Stimulated activated CD8-positive, alpha-beta memory T cell treated with anti-CD3 and anti-CD28 coated beads, Interleukin-7, amount 100 ng/mL, for 1 hour (primary cell): ENCODE results near the gene KIAA1614.

Experiments
- DNase-seq, 2 donors: peaks; one replicate each; pipeline ENCODE4 v3.0.0-alpha.2; 2020; ENCODE audit warnings: low read depth in 2 of 2

KIAA1614 gene

GRCh38 chr1:180908074-180908765 is 4.5 kb upstream of the KIAA1614 start:
- no peak for DNase-seq

GRCh38 chr1:180909005-180909414 is 3.7 kb upstream of the KIAA1614 start:
- DNase-seq, result no peak

- DNase-seq, result no peak
These were observed 3.2 kb upstream of the KIAA1614 start for GRCh38 chr1:180909462-180909976.

GRCh38 chr1:180911640-180912191 is 981 bp upstream of the KIAA1614 start:
- no peak for DNase-seq

GRCh38 chr1:180912211-180912800 is 391 bp upstream of the KIAA1614 start:
- no peak for DNase-seq

- DNase-seq, result no peak
These were observed 2.8 kb downstream of the KIAA1614 start for GRCh38 chr1:180915426-180915965.

- DNase-seq, result no peak
These were observed 3.5 kb downstream of the KIAA1614 start for GRCh38 chr1:180916012-180916770.

- DNase-seq, result no peak
These were observed 4.1 kb downstream of the KIAA1614 start for GRCh38 chr1:180916771-180917170.

GRCh38 chr1:180917306-180918065 is 4.8 kb downstream of the KIAA1614 start:
- DNase-seq, result no peak

- no peak for DNase-seq
These were observed 5.8 kb downstream of the KIAA1614 start for GRCh38 chr1:180918519-180918918.

GRCh38 chr1:180919183-180919700 is 6.5 kb downstream of the KIAA1614 start:
- DNase-seq, result no peak

- no peak for DNase-seq
These were observed 7.5 kb downstream of the KIAA1614 start for GRCh38 chr1:180920193-180920592.

- DNase-seq, result no peak
These were observed 8.0 kb downstream of the KIAA1614 start for GRCh38 chr1:180920702-180921101.

GRCh38 chr1:180921386-180921785 is 8.7 kb downstream of the KIAA1614 start:
- no peak for DNase-seq

- DNase-seq, result no peak
These were observed 9.4 kb downstream of the KIAA1614 start for GRCh38 chr1:180921891-180922630.

- DNase-seq, result no peak
These were observed 9.9 kb downstream of the KIAA1614 start for GRCh38 chr1:180922631-180923015.

- no peak for DNase-seq
These were observed 10.5 kb downstream of the KIAA1614 start for GRCh38 chr1:180923021-180923841.

GRCh38 chr1:180923887-180924286 is 11.2 kb downstream of the KIAA1614 start:
- no peak for DNase-seq

- no peak for DNase-seq
These were observed 12.2 kb downstream of the KIAA1614 start for GRCh38 chr1:180924939-180925338.
